Measurements from ENCODE around the gene SETD5.

The SETD5 gene

GRCh38 chr3:9397332-9397905, at the start of gene SETD5:
Gene SETD5, plus strand, starts transcription at chr3:9397615. Its CDS starts 31,324 bp downstream, at chr3:9428939.
- Mint-ChIP-seq H3K4me3 (peak within 1 kb of the TSS; percentile 93), H3K4me1 (peaks cover 59% of the 10 kb centered on the region), H3K9me3 (no peaks in the 10 kb centered on the region), H3K36me3 (peaks cover 75% of the 10 kb centered on the region), H3K27ac (peak within 1 kb of the TSS; percentile 98)
- ATAC-seq (peak; percentile 77), DNase-seq (ENCODE audit: low spot score in 2 of 2) (peak; percentile 100)

- H3K36me3 Mint-ChIP-seq = no peaks in the 10 kb centered on the region
- no peak overlapping the region for H3K4me3 Mint-ChIP-seq
- no peaks in the 10 kb centered on the region for H3K9me3 Mint-ChIP-seq
- ATAC-seq (peak; percentile 94), DNase-seq (ENCODE audit: low spot score in 2 of 2) (no peak)
- peak overlapping the region; percentile 11 for H3K27ac Mint-ChIP-seq
- H3K4me1 Mint-ChIP-seq = peaks cover 10% of the 10 kb centered on the region
Measured at GRCh38 chr3:9347887-9348286, 49.5 kb upstream of the SETD5 start.

- peaks cover 24% of the 10 kb centered on the region for H3K4me1 Mint-ChIP-seq
- DNase-seq (ENCODE audit: low spot score in 2 of 2) (no peak), ATAC-seq (no peak)
- H3K27ac Mint-ChIP-seq = no peak overlapping the region
- H3K36me3 Mint-ChIP-seq = no peaks in the 10 kb centered on the region
- no peaks in the 10 kb centered on the region for H3K9me3 Mint-ChIP-seq
- no peak overlapping the region for H3K4me3 Mint-ChIP-seq
Measured at GRCh38 chr3:9349321-9350117, 47.9 kb upstream of the SETD5 start.

- Mint-ChIP-seq H3K9me3 (no peaks in the 10 kb centered on the region), H3K27ac (no peak overlapping the region), H3K4me3 (no peak overlapping the region), H3K36me3 (no peaks in the 10 kb centered on the region), H3K4me1 (peaks cover 37% of the 10 kb centered on the region)
- ATAC-seq (no peak), DNase-seq (ENCODE audit: low spot score in 2 of 2) (no peak)
Measured at GRCh38 chr3:9351709-9352126, 45.7 kb upstream of the SETD5 start.

- Mint-ChIP-seq H3K36me3 (no peaks in the 10 kb centered on the region), H3K27ac (no peak overlapping the region), H3K9me3 (no peaks in the 10 kb centered on the region), H3K4me1 (peaks cover 33% of the 10 kb centered on the region), H3K4me3 (no peak overlapping the region)
- ATAC-seq = no peak
- DNase-seq (ENCODE audit: low spot score in 2 of 2) = peak in 1 of 2 donors; percentile 70
Measured at GRCh38 chr3:9352917-9353752, 44.3 kb upstream of the SETD5 start.

- ATAC-seq = no peak
- DNase-seq (ENCODE audit: low spot score in 2 of 2) = no peak
- Mint-ChIP-seq H3K4me1 (peaks cover 14% of the 10 kb centered on the region), H3K27ac (no peak overlapping the region), H3K4me3 (peak overlapping the region; percentile 95), H3K36me3 (peaks cover 36% of the 10 kb centered on the region), H3K9me3 (no peaks in the 10 kb centered on the region)
Measured at GRCh38 chr3:9361691-9362388, 35.6 kb upstream of the SETD5 start.

GRCh38 chr3:9362731-9363530, 34.5 kb upstream of the SETD5 start, which contains the start of gene THUMPD3:
Gene THUMPD3, plus strand, starts transcription at chr3:9363054. Its CDS starts 2,015 bp downstream, at chr3:9365069.
- Mint-ChIP-seq H3K4me3 (peak within 1 kb of the TSS; percentile 95), H3K4me1 (peaks cover 14% of the 10 kb centered on the region), H3K9me3 (no peaks in the 10 kb centered on the region), H3K27ac (peak within 1 kb of the TSS; percentile 100), H3K36me3 (peaks cover 47% of the 10 kb centered on the region)
- peak; percentile 85 to 97 for DNase-seq (ENCODE audit: low spot score in 2 of 2)
- peak; percentile 97 for ATAC-seq

GRCh38 chr3:9369508-9369907, 27.9 kb upstream of the SETD5 start:
- Mint-ChIP-seq H3K9me3 (no peaks in the 10 kb centered on the region), H3K4me3 (no peak overlapping the region), H3K36me3 (peaks cover 98% of the 10 kb centered on the region), H3K4me1 (peaks cover 14% of the 10 kb centered on the region), H3K27ac (no peak overlapping the region)
- DNase-seq (ENCODE audit: low spot score in 2 of 2) (no peak), ATAC-seq (no peak)

GRCh38 chr3:9373465-9373864, 23.9 kb upstream of the SETD5 start:
- Mint-ChIP-seq H3K27ac (peak overlapping the region; percentile 71), H3K4me1 (peaks cover 20% of the 10 kb centered on the region), H3K4me3 (no peak overlapping the region), H3K9me3 (no peaks in the 10 kb centered on the region), H3K36me3 (peaks cover 100% of the 10 kb centered on the region)
- ATAC-seq = no peak
- DNase-seq (ENCODE audit: low spot score in 2 of 2) = no peak

GRCh38 chr3:9377981-9378380, 19.4 kb upstream of the SETD5 start:
- Mint-ChIP-seq H3K4me3 (no peak overlapping the region), H3K27ac (peak overlapping the region; percentile 8), H3K36me3 (peaks cover 100% of the 10 kb centered on the region), H3K9me3 (no peaks in the 10 kb centered on the region), H3K4me1 (peaks cover 14% of the 10 kb centered on the region)
- ATAC-seq = no peak
- DNase-seq (ENCODE audit: low spot score in 2 of 2) = no peak

- peak overlapping the region; percentile 2 for H3K27ac Mint-ChIP-seq
Measured at GRCh38 chr3:9379327-9379726, 18.1 kb upstream of the SETD5 start.

GRCh38 chr3:9380014-9380413, 17.4 kb upstream of the SETD5 start:
- Mint-ChIP-seq H3K36me3 (peaks cover 100% of the 10 kb centered on the region), H3K4me3 (no peak overlapping the region), H3K4me1 (peaks cover 6% of the 10 kb centered on the region), H3K27ac (peak overlapping the region; percentile 2), H3K9me3 (no peaks in the 10 kb centered on the region)
- ATAC-seq (no peak), DNase-seq (ENCODE audit: low spot score in 2 of 2) (no peak)

More at GRCh38 chr3:9379327-9379726, 18.1 kb upstream of the SETD5 start:
- DNase-seq (ENCODE audit: low spot score in 2 of 2) = no peak
- peaks cover 6% of the 10 kb centered on the region for H3K4me1 Mint-ChIP-seq
- H3K36me3 Mint-ChIP-seq = peaks cover 100% of the 10 kb centered on the region
- no peak for ATAC-seq
- no peaks in the 10 kb centered on the region for H3K9me3 Mint-ChIP-seq
- no peak overlapping the region for H3K4me3 Mint-ChIP-seq

- Mint-ChIP-seq H3K9me3 (no peaks in the 10 kb centered on the region), H3K4me3 (no peak overlapping the region), H3K4me1 (peaks cover 6% of the 10 kb centered on the region), H3K27ac (peak overlapping the region; percentile 14), H3K36me3 (peaks cover 100% of the 10 kb centered on the region)
- ATAC-seq (no peak), DNase-seq (ENCODE audit: low spot score in 2 of 2) (no peak)
Measured at GRCh38 chr3:9384141-9384828, 13.1 kb upstream of the SETD5 start.
